ENCODE results near the gene RPS4Y2. TPM values are rescaled to one million over a fixed set of nuclear protein-coding genes. Genes with fewer than 3 reads are reported as not detected.

Gene RPS4Y2
- total and polyA plus RNA-seq, 2 experiments from 2014 or later: not detected

- H3K79me2 ChIP-seq: no peaks in the 10 kb centered on the region
- no peak overlapping the region for H2AFZ ChIP-seq
- no peak overlapping the region for H3K4me2 ChIP-seq
- no peaks in the 10 kb centered on the region for H3K4me1 ChIP-seq (ENCODE audit: insufficient read depth)
- H3K27ac ChIP-seq: no peak overlapping the region
- H3K36me3 ChIP-seq (replicated peaks; ENCODE audit: insufficient read depth, low read depth): no peaks in the 10 kb centered on the region
- H4K20me1 ChIP-seq (ENCODE audit: insufficient read depth, poor library complexity, severe bottlenecking): no peaks in the 10 kb centered on the region
- no peaks in the 10 kb centered on the region for H3K9me3 ChIP-seq (ENCODE audit: low read depth)
- no peak for DNase-seq (ENCODE audit: low spot score)
- H3K4me3 ChIP-seq: no peak overlapping the region
- H3K27me3 ChIP-seq: no peaks in the 10 kb centered on the region
- TF ChIP-seq EZH2phosphoT487 (IDR thresholded peaks at IDR 0.05; ENCODE audit: low read depth, severe bottlenecking, unreplicated experiment) (no peak), CTCF (IDR thresholded peaks at IDR 0.05; ENCODE audit: poor library complexity) (no peak)
- no peaks in the 10 kb centered on the region for H3K9me2 ChIP-seq (replicated peaks; ENCODE audit: insufficient read depth)
- WGBS (ENCODE audit: low lambda C conversion rate, missing lambda C conversion rate): no CpG with 5 or more reads among the region's 3 CpGs
These were observed 24.3 kb downstream of the RPS4Y2 start for GRCh38 chrY:20780104-20780654.

- Histone ChIP-seq H3K36me3 (replicated peaks; ENCODE audit: insufficient read depth, low read depth) (no peaks in the 10 kb centered on the region), H3K27me3 (no peaks in the 10 kb centered on the region)
- no peak for DNase-seq (ENCODE audit: low spot score)
These were observed 24.9 kb downstream of the RPS4Y2 start for GRCh38 chrY:20780776-20781175.

GRCh38 chrY:20781408-20781807 lies 25.5 kb downstream of the RPS4Y2 start:
- no CpG with 5 or more reads among the region's 4 CpGs for WGBS (ENCODE audit: low lambda C conversion rate, missing lambda C conversion rate)
- Histone ChIP-seq H3K79me2 (no peaks in the 10 kb centered on the region), H3K4me2 (no peak overlapping the region), H3K4me1 (ENCODE audit: insufficient read depth) (no peaks in the 10 kb centered on the region), H4K20me1 (ENCODE audit: insufficient read depth, poor library complexity, severe bottlenecking) (no peaks in the 10 kb centered on the region), H3K27ac (no peak overlapping the region), H3K9me2 (replicated peaks; ENCODE audit: insufficient read depth) (no peaks in the 10 kb centered on the region), H3K36me3 (replicated peaks; ENCODE audit: insufficient read depth, low read depth) (no peaks in the 10 kb centered on the region), H3K27me3 (no peaks in the 10 kb centered on the region), H2AFZ (no peak overlapping the region), H3K4me3 (no peak overlapping the region), H3K9me3 (ENCODE audit: low read depth) (no peaks in the 10 kb centered on the region)
- TF ChIP-seq EZH2phosphoT487 (IDR thresholded peaks at IDR 0.05; ENCODE audit: low read depth, severe bottlenecking, unreplicated experiment) (no peak), CTCF (IDR thresholded peaks at IDR 0.05; ENCODE audit: poor library complexity) (no peak), EZH2 (IDR thresholded peaks at IDR 0.05; ENCODE audit: borderline replicate concordance) (no peak)
- no peak for DNase-seq (ENCODE audit: low spot score)

More at GRCh38 chrY:20780776-20781175, 24.9 kb downstream of the RPS4Y2 start:
- Histone ChIP-seq H3K9me3 (ENCODE audit: low read depth) (no peaks in the 10 kb centered on the region), H3K79me2 (no peaks in the 10 kb centered on the region), H4K20me1 (ENCODE audit: insufficient read depth, poor library complexity, severe bottlenecking) (no peaks in the 10 kb centered on the region), H3K4me1 (ENCODE audit: insufficient read depth) (no peaks in the 10 kb centered on the region), H3K27ac (no peak overlapping the region), H3K4me3 (no peak overlapping the region), H2AFZ (no peak overlapping the region), H3K4me2 (no peak overlapping the region), H3K9me2 (replicated peaks; ENCODE audit: insufficient read depth) (no peaks in the 10 kb centered on the region)
- TF ChIP-seq CTCF (IDR thresholded peaks at IDR 0.05; ENCODE audit: poor library complexity) (no peak), EZH2phosphoT487 (IDR thresholded peaks at IDR 0.05; ENCODE audit: low read depth, severe bottlenecking, unreplicated experiment) (no peak), EZH2 (IDR thresholded peaks at IDR 0.05; ENCODE audit: borderline replicate concordance) (no peak)
- WGBS (ENCODE audit: low lambda C conversion rate, missing lambda C conversion rate): no CpG with 5 or more reads among the region's 2 CpGs

GRCh38 chrY:20784965-20785364 lies 29.1 kb downstream of the RPS4Y2 start:
- Histone ChIP-seq H3K4me2 (no peak overlapping the region), H3K9me3 (ENCODE audit: low read depth) (no peaks in the 10 kb centered on the region), H3K27me3 (no peaks in the 10 kb centered on the region), H3K4me1 (ENCODE audit: insufficient read depth) (no peaks in the 10 kb centered on the region), H3K9me2 (replicated peaks; ENCODE audit: insufficient read depth) (no peaks in the 10 kb centered on the region), H3K36me3 (replicated peaks; ENCODE audit: insufficient read depth, low read depth) (no peaks in the 10 kb centered on the region), H3K27ac (no peak overlapping the region), H2AFZ (no peak overlapping the region), H3K79me2 (no peaks in the 10 kb centered on the region), H3K4me3 (no peak overlapping the region), H4K20me1 (ENCODE audit: insufficient read depth, poor library complexity, severe bottlenecking) (no peaks in the 10 kb centered on the region)
- TF ChIP-seq EZH2phosphoT487 (IDR thresholded peaks at IDR 0.05; ENCODE audit: low read depth, severe bottlenecking, unreplicated experiment) (no peak), EZH2 (IDR thresholded peaks at IDR 0.05; ENCODE audit: borderline replicate concordance) (no peak), CTCF (IDR thresholded peaks at IDR 0.05; ENCODE audit: poor library complexity) (no peak)
- no CpG with 5 or more reads among the region's 1 CpG for WGBS (ENCODE audit: low lambda C conversion rate, missing lambda C conversion rate)
- DNase-seq (ENCODE audit: low spot score): no peak
